NCI-H2171 treated with DMSO at 0.1 percent for 48 hours (cell line): ENCODE data around the gene ADGRL1.

Source experiments
- DNase-seq: peaks from one replicate; lab custom pipeline; 2025; lab: John Stamatoyannopoulos, UW

The ADGRL1 gene

DNA sequence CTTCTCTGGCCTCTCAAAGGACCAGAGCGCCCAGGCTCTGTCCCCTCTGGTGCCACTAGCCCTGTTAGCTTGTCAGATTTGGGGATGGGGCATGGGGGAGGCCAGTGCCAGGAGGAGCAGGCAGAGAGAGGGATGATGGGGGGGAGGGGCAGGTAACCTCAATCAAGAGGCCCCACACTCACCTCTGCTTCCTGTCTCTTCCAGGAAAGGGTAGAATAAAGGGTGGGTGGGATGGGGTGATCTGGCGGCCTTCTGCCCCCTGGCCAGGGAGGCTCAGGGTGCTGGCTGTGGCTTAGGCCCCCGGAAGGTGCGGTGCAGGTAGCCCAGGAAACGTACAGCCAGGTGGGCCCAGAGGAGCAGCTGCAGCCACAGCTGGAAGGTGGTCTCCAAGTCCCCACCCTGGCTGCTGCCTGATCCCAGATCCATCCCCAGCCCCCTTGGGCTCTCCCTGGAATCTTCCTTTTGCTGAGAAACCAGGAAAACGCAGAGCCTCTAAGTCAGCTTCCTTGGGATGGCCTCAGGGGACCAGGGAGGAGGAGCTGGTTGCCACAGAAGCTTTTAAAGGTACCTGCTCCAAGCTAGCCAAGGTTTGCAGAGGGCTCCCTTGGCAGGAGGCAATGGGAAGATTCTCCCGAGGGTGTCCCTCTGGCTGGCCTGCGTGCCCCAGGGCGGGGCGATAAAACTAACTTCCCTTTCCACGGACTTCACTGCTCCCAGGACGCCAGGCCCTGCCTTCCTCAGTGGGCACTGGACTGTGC, 93.7 kb downstream of the ADGRL1 start:
- no peak for DNase-seq

DNA sequence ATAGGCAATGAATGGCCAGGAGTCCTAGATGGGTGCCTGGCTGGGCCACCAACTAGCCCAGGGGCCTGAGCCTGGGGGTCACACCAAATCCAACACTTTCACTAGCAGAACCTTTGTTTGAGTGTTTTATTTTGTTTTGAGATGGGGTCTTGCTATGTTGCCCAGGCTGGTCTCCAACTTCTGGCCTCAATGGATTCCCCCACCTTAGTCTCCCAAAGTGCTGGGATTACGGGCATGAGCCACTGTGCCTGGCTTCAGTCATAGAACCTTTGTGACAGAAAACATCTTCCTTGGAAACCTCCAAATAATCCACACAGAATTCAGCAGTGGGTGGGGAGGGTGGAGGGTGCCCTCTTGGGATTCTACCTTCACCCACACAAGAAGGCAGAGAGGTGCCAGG, 94.5 kb downstream of the ADGRL1 start:
- DNase-seq: no peak

DNA sequence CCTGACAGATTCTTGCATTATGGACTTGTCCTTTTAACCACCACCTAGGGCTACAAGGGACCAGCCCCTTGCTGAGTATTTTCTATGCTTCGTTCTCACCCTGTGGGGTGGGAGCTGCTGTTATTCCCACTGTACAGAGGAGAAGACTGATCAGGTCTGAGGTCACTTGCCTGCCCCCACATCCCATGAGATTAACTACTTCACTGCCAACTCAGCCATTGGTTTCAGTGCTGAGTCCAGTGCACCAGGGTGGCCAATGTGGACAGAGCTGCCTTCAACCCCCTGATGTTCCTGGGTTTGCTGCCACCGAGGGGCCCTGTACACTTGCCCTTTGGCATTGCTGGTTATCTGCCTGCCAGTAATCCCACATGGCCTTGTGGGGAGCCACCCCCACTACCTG, 95.3 kb downstream of the ADGRL1 start:
- no peak for DNase-seq

DNA sequence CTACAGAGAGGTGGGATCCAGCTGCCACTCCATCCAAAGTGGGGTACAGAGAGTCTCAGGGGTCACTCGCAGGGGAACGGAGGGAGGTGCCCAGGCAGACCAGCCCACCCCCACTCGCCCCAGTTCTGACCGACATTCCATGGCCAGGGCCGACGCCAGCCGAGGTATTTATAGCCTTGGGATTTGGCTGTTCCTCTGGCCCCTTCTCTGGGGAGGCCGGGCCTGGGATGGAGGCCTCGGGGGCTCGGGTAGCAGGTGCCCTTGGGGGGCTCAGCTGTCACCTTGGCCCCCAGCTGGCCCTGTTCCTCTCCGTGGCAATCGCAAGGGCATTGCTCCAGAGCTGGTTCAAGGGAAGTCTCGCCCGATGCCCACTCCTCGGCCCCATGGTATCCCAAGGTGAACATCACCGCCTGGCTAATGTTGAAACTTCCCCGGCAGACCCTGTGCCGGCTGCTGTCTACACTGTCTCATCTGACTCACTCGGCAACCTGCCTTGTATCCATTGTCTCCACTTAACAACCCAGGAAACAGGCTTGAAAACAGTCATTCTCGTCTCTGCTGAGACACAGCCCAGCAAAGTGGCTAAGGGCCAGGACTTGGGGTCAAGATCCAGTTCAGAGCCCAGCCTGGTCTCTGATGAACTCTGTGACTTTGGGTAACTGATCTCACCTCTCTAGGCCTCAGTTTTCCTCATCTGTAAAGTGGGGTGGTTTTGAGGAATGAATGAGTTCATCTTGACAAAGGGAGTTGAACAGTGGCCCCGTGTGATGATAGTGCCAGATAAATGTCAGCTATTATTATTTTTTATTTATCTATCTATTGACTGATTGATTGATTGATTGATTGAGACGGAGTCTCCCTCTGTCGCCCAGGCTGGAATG, 98.1 kb downstream of the ADGRL1 start:
- no peak for DNase-seq

DNA sequence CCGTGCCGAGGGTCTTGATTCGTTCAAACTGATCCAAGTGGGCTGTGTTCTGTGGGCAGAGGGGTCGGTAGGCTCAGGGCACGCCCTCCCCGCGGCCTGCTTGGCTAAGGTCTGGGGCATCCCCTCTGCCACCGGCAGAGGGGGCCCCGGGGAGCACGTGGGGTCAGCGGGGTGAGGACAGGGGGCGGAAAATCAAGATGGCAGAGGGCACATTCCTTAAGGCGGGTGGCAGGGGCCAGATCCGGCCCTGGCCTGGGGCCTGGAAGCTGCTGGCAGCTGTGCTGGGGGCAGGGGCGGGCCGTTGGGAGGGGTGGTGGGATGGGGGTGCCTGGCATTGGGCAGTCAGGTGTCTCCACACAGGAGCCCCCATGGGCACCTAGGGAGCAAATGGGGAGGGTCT, 99.1 kb downstream of the ADGRL1 start:
- DNase-seq: no peak

DNA sequence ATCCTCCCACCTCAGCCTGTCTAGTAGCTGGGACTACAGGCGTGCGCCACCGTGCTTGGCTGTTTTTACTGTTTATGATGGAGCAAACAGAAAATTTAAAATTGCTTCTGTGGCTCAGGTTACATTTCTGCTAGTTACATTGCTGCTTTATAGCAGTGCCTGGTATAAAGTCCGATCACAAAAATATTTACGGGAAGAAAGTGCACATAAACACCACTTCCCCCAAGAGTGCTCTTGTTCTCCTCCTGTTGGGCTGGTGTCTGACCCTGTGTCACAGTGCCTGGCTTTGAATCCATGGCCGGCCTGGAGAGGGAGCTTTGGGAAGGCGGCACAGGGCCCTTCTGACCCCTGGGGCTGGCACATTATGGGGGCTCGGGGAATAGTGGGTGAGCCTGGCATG, 100.3 kb downstream of the ADGRL1 start:
- no peak for DNase-seq

DNA sequence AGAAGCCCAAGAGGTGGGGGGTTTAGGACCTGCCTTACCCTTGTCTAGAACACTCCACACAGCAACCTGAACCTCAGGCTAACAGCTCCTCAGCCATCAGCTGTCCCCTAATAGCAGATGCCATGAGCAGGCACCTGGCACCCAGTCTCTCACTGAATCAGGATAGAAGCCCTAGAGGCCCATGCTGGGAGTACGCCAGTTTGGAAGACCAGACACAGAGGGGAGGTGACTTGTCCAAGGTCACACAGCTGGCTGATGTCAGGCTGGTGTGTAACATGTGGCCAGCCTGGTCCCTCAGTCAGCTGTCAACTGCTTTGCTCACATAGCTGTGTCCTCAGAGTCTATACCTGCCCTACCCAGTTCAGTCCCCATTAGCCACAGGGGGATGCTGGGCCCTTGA, 102.7 kb downstream of the ADGRL1 start:
- no peak for DNase-seq

DNA sequence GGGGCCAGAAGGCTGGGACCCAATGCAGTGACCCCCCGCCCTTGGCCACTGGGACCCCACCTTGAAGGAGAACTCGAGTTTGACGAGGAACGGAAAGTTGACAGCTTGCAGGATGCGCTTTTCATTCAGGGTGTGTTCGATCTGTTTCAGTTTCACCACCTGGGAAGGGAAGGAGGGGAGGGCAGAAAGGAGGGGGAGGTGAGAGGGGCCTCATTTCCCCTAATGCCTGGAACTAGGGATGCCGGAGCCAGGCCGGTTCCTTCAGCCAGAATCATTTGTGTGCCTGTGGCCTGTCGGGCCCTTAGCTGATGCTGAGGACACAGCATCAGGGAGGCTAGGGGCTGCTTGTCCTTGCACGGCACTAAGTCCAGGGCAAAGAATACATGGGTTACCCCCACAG, 103.2 kb downstream of the ADGRL1 start:
- DNase-seq: no peak

DNA sequence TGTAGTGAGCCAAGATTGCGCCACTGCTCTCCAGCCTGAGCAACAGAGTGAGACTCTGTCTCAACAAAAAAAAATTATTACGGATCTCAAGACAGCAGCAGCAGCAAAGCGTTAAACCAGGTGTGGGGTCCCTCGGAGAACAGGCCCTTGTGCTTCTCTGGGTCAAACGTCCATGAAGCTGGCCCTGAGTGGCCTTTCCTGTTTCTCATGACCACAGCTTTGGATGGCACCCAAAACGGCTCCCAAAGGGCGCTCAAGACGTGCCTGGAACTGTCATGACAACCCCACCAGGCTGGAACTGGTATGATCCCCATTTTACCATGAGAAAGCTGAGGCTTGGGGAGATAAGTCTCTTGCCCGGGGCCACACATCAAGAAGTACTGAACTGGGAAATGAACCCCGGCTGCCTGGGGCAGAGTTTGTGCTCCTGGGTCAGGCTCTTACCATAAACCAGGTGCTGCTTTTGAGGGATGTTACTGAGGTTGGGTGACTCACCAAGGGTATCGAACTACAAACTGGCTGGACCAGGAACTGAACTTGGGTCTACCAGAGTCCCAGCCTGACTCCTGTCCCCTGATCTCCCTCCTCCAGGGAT, 103.8 kb downstream of the ADGRL1 start:
- DNase-seq: no peak

DNA sequence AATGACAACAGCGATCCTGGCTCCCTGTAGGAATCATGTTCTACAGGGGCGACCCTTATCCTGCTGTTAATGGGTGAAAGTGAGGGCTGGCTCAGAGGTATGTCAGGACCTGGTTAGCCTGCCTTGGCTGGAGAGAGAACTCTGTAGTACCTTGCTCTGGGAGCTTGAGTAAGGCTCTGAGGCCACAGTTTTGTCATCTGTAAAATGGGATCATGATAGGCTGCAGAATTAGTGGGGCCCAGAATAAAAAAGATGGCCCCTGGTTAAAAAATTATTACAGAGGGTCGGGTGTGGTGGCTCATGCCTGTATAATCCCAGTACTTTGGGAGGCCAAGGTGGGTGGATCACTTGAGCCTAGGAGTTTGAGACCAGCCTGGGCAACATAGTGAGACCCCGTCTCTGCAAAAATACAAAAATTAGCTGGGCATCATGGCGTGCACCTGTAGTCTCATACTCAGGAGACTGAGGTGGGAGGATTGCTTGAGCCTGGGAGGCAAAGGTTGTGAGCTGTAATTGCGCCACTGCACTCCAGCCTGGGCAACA, 104.9 kb downstream of the ADGRL1 start:
- no peak for DNase-seq
